Mesenchymal stem cell (in vitro differentiated cells and primary cell): Measurements from ENCODE around the gene ARF6. TPM values are rescaled to one million over a fixed set of nuclear protein-coding genes. Genes with fewer than 3 reads are reported as not detected.

Experiments
- DNase-seq: peaks from one replicate; pipeline ENCODE4 v3.0.0-alpha.2; 2013
- H2AFZ ChIP-seq: one replicate; pipeline ENCODE4 v1.6.1; 2013; ENCODE audit warnings: low read depth, mild to moderate bottlenecking, control low read depth, inconsistent platforms, low read length, moderate library complexity
- H2AK5ac ChIP-seq: 2 replicates; pipeline ENCODE4 v1.6.1; 2013; ENCODE audit warnings: low read length, moderate library complexity, mild to moderate bottlenecking, inconsistent platforms; ENCODE audit not compliant: severe bottlenecking
- H2BK120ac ChIP-seq: one replicate; pipeline ENCODE4 v1.6.1; 2013; ENCODE audit warnings: low read depth, mild to moderate bottlenecking, inconsistent platforms, low read length, moderate library complexity
- H2BK12ac ChIP-seq, 2 experiments: one replicate each; pipeline ENCODE4 v1.6.1; 2013; ENCODE audit warnings: inconsistent platforms in 2 of 2, low read length in 2 of 2, mild to moderate bottlenecking in 2 of 2, moderate library complexity in 2 of 2, control low read depth in 1 of 2
- H2BK15ac ChIP-seq: one replicate; pipeline ENCODE4 v1.6.1; 2013; ENCODE audit warnings: mild to moderate bottlenecking, low read depth, inconsistent platforms; ENCODE audit not compliant: poor library complexity, severe bottlenecking
- H2BK5ac ChIP-seq: 2 replicates; pipeline ENCODE4 v1.6.1; 2013; ENCODE audit warnings: low read depth, mild to moderate bottlenecking, low read length, control low read depth, inconsistent platforms; ENCODE audit not compliant: poor library complexity, severe bottlenecking
- H3K14ac ChIP-seq, 2 experiments: one replicate each; pipeline ENCODE4 v1.6.1; 2013; ENCODE audit warnings: inconsistent platforms in 2 of 2, low read length in 2 of 2, control low read depth in 1 of 2, mild to moderate bottlenecking in 1 of 2, moderate library complexity in 1 of 2
- H3K18ac ChIP-seq, 2 experiments: one replicate each; pipeline ENCODE4 v1.6.1; 2013; ENCODE audit warnings: inconsistent platforms in 2 of 2, low read length in 2 of 2, control low read depth in 1 of 2, low read depth in 1 of 2, mild to moderate bottlenecking in 1 of 2
- H3K23ac ChIP-seq, 2 experiments: one replicate each; pipeline ENCODE4 v1.6.1; 2013; ENCODE audit warnings: inconsistent platforms in 2 of 2, low read length in 2 of 2, mild to moderate bottlenecking in 2 of 2, moderate library complexity in 2 of 2, control low read depth in 1 of 2
- H3K27ac ChIP-seq: 2 replicates; pipeline ENCODE4 v1.5.1; 2013; ENCODE audit warnings: mild to moderate bottlenecking, moderate library complexity, low read length, control low read depth, inconsistent platforms; ENCODE audit not compliant: poor library complexity, severe bottlenecking
- H3K27me3 ChIP-seq, 2 experiments: 2 replicates each; pipeline versions ENCODE4 v1.6.1 to v1.7.0; 2013; ENCODE audit warnings: low read length in 2 of 2, mild to moderate bottlenecking in 2 of 2, moderate library complexity in 2 of 2, control low read depth in 1 of 2, inconsistent platforms in 1 of 2; ENCODE audit not compliant: control insufficient read depth in 1 of 2, insufficient read depth in 1 of 2
- H3K36me3 ChIP-seq, 2 experiments: 2 replicates each; pipeline versions ENCODE4 v1.6.1 to v1.7.0; 2013; ENCODE audit warnings: low read length in 2 of 2, control low read depth in 1 of 2, inconsistent platforms in 1 of 2, low read depth in 1 of 2, mild to moderate bottlenecking in 1 of 2; ENCODE audit not compliant: insufficient read depth in 2 of 2, control insufficient read depth in 1 of 2
- H3K4ac ChIP-seq, 2 experiments: one replicate each; pipeline ENCODE4 v1.6.1; 2013; ENCODE audit warnings: inconsistent platforms in 2 of 2, low read length in 2 of 2, mild to moderate bottlenecking in 2 of 2, moderate library complexity in 2 of 2, control low read depth in 1 of 2, low read depth in 1 of 2
- H3K4me1 ChIP-seq: 2 replicates; pipeline ENCODE4 v1.6.1; 2013; ENCODE audit warnings: low read depth, low read length, control low read depth; ENCODE audit not compliant: control insufficient read depth, insufficient read depth
- H3K4me2 ChIP-seq: 2 replicates; pipeline ENCODE4 v1.6.1; 2013; ENCODE audit warnings: low read length, mild to moderate bottlenecking, inconsistent platforms; ENCODE audit not compliant: poor library complexity, severe bottlenecking
- H3K4me3 ChIP-seq, 2 experiments: 2 replicates each; pipeline versions ENCODE4 v1.5.1 to v1.7.0; 2013; ENCODE audit warnings: low read length in 2 of 2, mild to moderate bottlenecking in 2 of 2, control low read depth in 1 of 2, low read depth in 1 of 2; ENCODE audit not compliant: insufficient read depth in 1 of 2
- H3K79me1 ChIP-seq: replicated peaks from 2 replicates; pipeline ENCODE4 v1.6.1; 2013; ENCODE audit warnings: mild to moderate bottlenecking, control low read depth, low read length, inconsistent platforms; ENCODE audit not compliant: poor library complexity, severe bottlenecking
- H3K9ac ChIP-seq: 2 replicates; pipeline ENCODE4 v1.7.0; 2013; ENCODE audit warnings: mild to moderate bottlenecking, low read length, moderate library complexity
- H3K9me3 ChIP-seq: 2 replicates; pipeline ENCODE4 v1.7.0; 2013; ENCODE audit warnings: mild to moderate bottlenecking, low read length; ENCODE audit not compliant: control insufficient read depth
- H4K8ac ChIP-seq: one replicate; pipeline ENCODE4 v1.6.1; 2013; ENCODE audit warnings: inconsistent platforms, mild to moderate bottlenecking, low read length, moderate library complexity
- H4K91ac ChIP-seq: one replicate; pipeline ENCODE4 v1.6.1; 2013; ENCODE audit warnings: mild to moderate bottlenecking, low read length, inconsistent platforms
- whole genome bisulfite sequencing: methylation state at CpG from one replicate; pipeline ENCODE4 v1.1.7; 2013; ENCODE audit warnings: mixed read lengths; 5-methylcytosine and 5-hydroxymethylcytosine counted together
- small RNA-seq: library from polyadenylated mRNA; stranded (forward); fragments of <200 nt; extraction: miRNeasy Mini kit (QIAGEN cat#:217004); gene quantifications from one replicate; pipeline ENCODE3, GENCODE V24; 2013; ENCODE audit warnings: low read depth

Gene ARF6

GRCh38 chr14:49945448-49946319, 52.8 kb downstream of the ARF6 start:
- H2AFZ ChIP-seq: no peak overlapping the region
- no peak overlapping the region for H3K4me3 ChIP-seq
- no peak overlapping the region for H3K9ac ChIP-seq
- no peak overlapping the region for H3K23ac ChIP-seq
- H4K8ac ChIP-seq: peak overlapping the region; percentile 1
- peak overlapping the region; percentile 5 for H4K91ac ChIP-seq
- no peak overlapping the region for H3K27ac ChIP-seq
- DNase-seq: peak; percentile 55
- peak overlapping the region; percentile 16 to 89 for H3K4ac ChIP-seq
- no peak overlapping the region for H2BK15ac ChIP-seq
- H3K4me1 ChIP-seq: peaks cover 4% of the 10 kb centered on the region
- H3K14ac ChIP-seq: no peak overlapping the region
- no peak overlapping the region for H2BK120ac ChIP-seq
- H3K18ac ChIP-seq: peak overlapping the region; percentile 1 to 50
- H2BK5ac ChIP-seq: no peak overlapping the region
- no peaks in the 10 kb centered on the region for H3K79me1 ChIP-seq
- H2BK12ac ChIP-seq: peak overlapping the region; percentile 14 to 55
- H3K9me3 ChIP-seq: no peaks in the 10 kb centered on the region
- H3K36me3 ChIP-seq: no peaks in the 10 kb centered on the region
- H3K4me2 ChIP-seq: no peak overlapping the region
- H3K27me3 ChIP-seq: no peaks in the 10 kb centered on the region
- 79% methylated on average over 8 of the region's 8 CpGs for WGBS
- H2AK5ac ChIP-seq: peak overlapping the region; percentile 62

Small RNA genes within 50 kb of the gene (small RNA-seq; reads per million reads assigned to genes)
- gene RF00017 (not detected), gene RN7SL2 (not detected), gene RN7SL3 (not detected), gene RNU6-189P (not detected)
